IMR-90 (cell line): Measurements from ENCODE around the gene FJX1. TPM values are rescaled to one million over a fixed set of nuclear protein-coding genes. Genes with fewer than 3 reads are reported as not detected.

Source experiments
- ATAC-seq: fragments of 200-7000 bp; cut with Tn5 transposase; 2 replicates; pipeline ENCODE4 v1.9.1; 2020; ENCODE audit warnings: low read depth, mild to moderate bottlenecking, moderate library complexity
- BruUV-seq: library from RNA; stranded (reverse); fragments of 400-500 nt; replicated peaks from 2 replicates; lab custom pipeline; 2021; lab: Mats Ljungman, UMichigan
- CTCF ChIA-PET: fragments of 300-600 bp; formaldehyde crosslinking; extraction: SDS; loops from one replicate; lab custom pipeline; 2021; ENCODE audit warnings: antibody characterized with exemption; lab: Yijun Ruan, JAX
- POLR2A ChIA-PET: fragments of 300-600 bp; sonication (Branson Sonifier 250); formaldehyde crosslinking; loops from one replicate; lab custom pipeline; 2022; ENCODE audit warnings: antibody characterized with exemption; ENCODE audit not compliant: unreplicated experiment; lab: Charles Lee
- DNase-seq: peaks from one replicate; pipeline ENCODE4 v3.0.0; 2013
- H2AFZ ChIP-seq: replicated peaks from 2 replicates; pipeline ENCODE3; 2013; ENCODE audit warnings: low read length, mild to moderate bottlenecking; ENCODE audit not compliant: poor library complexity
- H2AK5ac ChIP-seq: 2 replicates; pipeline ENCODE4 v1.6.1; 2013; ENCODE audit warnings: low read depth, low read length, inconsistent platforms
- H2AK9ac ChIP-seq: replicated peaks from 2 replicates; pipeline ENCODE3; 2013; ENCODE audit warnings: mild to moderate bottlenecking, low read depth, low read length, moderate library complexity; ENCODE audit not compliant: poor library complexity
- H2BK120ac ChIP-seq: 2 replicates; pipeline ENCODE4 v1.6.1; 2013; ENCODE audit warnings: low read depth, low read length, inconsistent platforms
- H2BK15ac ChIP-seq: 3 replicates; pipeline ENCODE4 v1.6.1; 2013; ENCODE audit warnings: low read depth, low read length, inconsistent platforms
- H2BK20ac ChIP-seq: 2 replicates; pipeline ENCODE4 v1.6.1; 2013; ENCODE audit warnings: low read depth, mild to moderate bottlenecking, inconsistent platforms, low read length, moderate library complexity
- H2BK5ac ChIP-seq: 2 replicates; pipeline ENCODE4 v1.6.1; 2013; ENCODE audit warnings: mild to moderate bottlenecking, low read depth, low read length, inconsistent platforms; ENCODE audit not compliant: poor library complexity, severe bottlenecking
- H3K14ac ChIP-seq: replicated peaks from 2 replicates; pipeline ENCODE4 v1.6.1; 2013; ENCODE audit warnings: low read depth, low read length, inconsistent platforms
- H3K18ac ChIP-seq: 2 replicates; pipeline ENCODE4 v1.6.1; 2013; ENCODE audit warnings: low read depth, low read length, control low read depth
- H3K23ac ChIP-seq: 2 replicates; pipeline ENCODE4 v1.6.1; 2013; ENCODE audit warnings: low read depth, low read length, inconsistent platforms
- H3K27ac ChIP-seq: 2 replicates; pipeline ENCODE4 v1.5.1; 2013; ENCODE audit warnings: mild to moderate bottlenecking, control low read depth, low read length; ENCODE audit not compliant: insufficient read depth
- H3K27me3 ChIP-seq: 2 replicates; pipeline ENCODE4 v1.6.1; 2013; ENCODE audit warnings: low read length; ENCODE audit not compliant: control insufficient read depth, insufficient read depth
- H3K36me3 ChIP-seq: 2 replicates; pipeline ENCODE4 v1.6.1; 2013; ENCODE audit warnings: low read length, mixed read lengths; ENCODE audit not compliant: control insufficient read depth, insufficient read depth
- H3K4ac ChIP-seq: 2 replicates; pipeline ENCODE4 v1.6.1; 2013; ENCODE audit warnings: low read depth, low read length, inconsistent platforms
- H3K4me1 ChIP-seq: 2 replicates; pipeline ENCODE4 v1.6.1; 2013; ENCODE audit warnings: low read length, mixed read lengths; ENCODE audit not compliant: control insufficient read depth, insufficient read depth
- H3K4me2 ChIP-seq: 2 replicates; pipeline ENCODE4 v1.6.1; 2013; ENCODE audit warnings: low read depth, mild to moderate bottlenecking, control low read depth, low read length, moderate library complexity
- H3K4me3 ChIP-seq: 2 replicates; pipeline ENCODE4 v1.5.1; 2013; ENCODE audit warnings: low read depth, mild to moderate bottlenecking, control low read depth, low read length, moderate library complexity; ENCODE audit not compliant: insufficient read depth
- H3K56ac ChIP-seq: 2 replicates; pipeline ENCODE4 v1.6.1; 2013; ENCODE audit warnings: low read length, inconsistent platforms; ENCODE audit not compliant: insufficient read depth; ENCODE audit errors: extremely low read depth
- H3K79me1 ChIP-seq, 2 experiments: 2 replicates each; pipeline ENCODE4 v1.6.1; 2013; ENCODE audit warnings: low read length in 2 of 2, inconsistent platforms in 1 of 2, low read depth in 1 of 2
- H3K9ac ChIP-seq: 2 replicates; pipeline ENCODE4 v1.6.1; 2013; ENCODE audit warnings: low read depth, low read length, control low read depth
- H3K9me1 ChIP-seq: 2 replicates; pipeline ENCODE4 v1.6.1; 2013; ENCODE audit warnings: low read length, inconsistent platforms; ENCODE audit not compliant: insufficient read depth
- H3K9me3 ChIP-seq: 2 replicates; pipeline ENCODE4 v1.6.1; 2013; ENCODE audit warnings: low read length; ENCODE audit not compliant: control insufficient read depth, insufficient read depth
- H4K20me1 ChIP-seq: 2 replicates; pipeline ENCODE4 v1.6.1; 2013; ENCODE audit warnings: low read length, inconsistent platforms; ENCODE audit not compliant: insufficient read depth
- H4K5ac ChIP-seq: 2 replicates; pipeline ENCODE4 v1.6.1; 2013; ENCODE audit warnings: mild to moderate bottlenecking, low read depth, low read length, control low read depth
- H4K8ac ChIP-seq, 2 experiments: 2 replicates each; pipeline ENCODE4 v1.6.1; 2013; ENCODE audit warnings: low read depth in 2 of 2, low read length in 2 of 2, control low read depth in 1 of 2, inconsistent platforms in 1 of 2
- H4K91ac ChIP-seq: 2 replicates; pipeline ENCODE4 v1.6.1; 2013; ENCODE audit warnings: low read depth, low read length, inconsistent platforms; ENCODE audit not compliant: insufficient read depth
- FOS ChIP-seq: fragments of 150-350 bp; IDR thresholded peaks from 2 replicates; pipeline ENCODE4 v1.6.1; 2016; ENCODE audit warnings: low read depth, low read length
- MAFK ChIP-seq: IDR thresholded peaks from 2 replicates; pipeline ENCODE4 v1.6.1; 2012; ENCODE audit warnings: low read depth, low read length, improper control_type of control experiment
- POLR2A ChIP-seq: IDR thresholded peaks from 2 replicates; pipeline ENCODE4 v1.6.1; 2012; ENCODE audit warnings: mild to moderate bottlenecking, low read depth, low read length
- WGBS, 2 experiments: methylation state at CpG; one replicate each; pipeline versions ENCODE4 v1.1.5 to v1.1.7; 2013; ENCODE audit warnings: missing lambda C conversion rate in 2 of 2; ENCODE audit not compliant: insufficient read length in 1 of 2; ENCODE audit errors: extremely low coverage in 2 of 2; 5-methylcytosine and 5-hydroxymethylcytosine counted together
- dilution Hi-C: fragments of 300-500 bp; cut with HindIII; formaldehyde crosslinking; loops from one replicate; pipeline ENCODE4 v1.14.3; 2018; ENCODE audit warnings: low sequenced_read_pairs; ENCODE audit not compliant: unreplicated experiment
- in situ Hi-C: fragments of 300-500 bp; cut with MboI; formaldehyde crosslinking; loops from 3 replicates; pipeline ENCODE4 v1.14.3; 2019; ENCODE audit warnings: low sequenced_read_pairs, inconsistent platforms, mixed read lengths
- intact Hi-C: fragments of 100-400 bp; cut with micrococcal nuclease; formaldehyde crosslinking; loops from 2 replicates; pipeline ENCODE4 v1.10.0; 2022
- polyA plus RNA-seq, 3 experiments: library from polyadenylated mRNA; depleted of rRNA; stranded (reverse); fragments of >200 nt; gene quantifications; 2 replicates each; pipeline ENCODE4 v1.2.3, GENCODE V29; 2012; ENCODE audit warnings: low replicate concordance in 1 of 3
- total RNA-seq: library from RNA; depleted of rRNA; stranded (reverse); fragments of >200 nt; gene quantifications from 2 replicates; pipeline ENCODE4 v1.2.3, GENCODE V29; 2012

FJX1 gene
- total and polyA plus RNA-seq, 2 of the 4 experiments (the other 2 are of a cell fraction): 8.4 to 11.2 TPM

DNA sequence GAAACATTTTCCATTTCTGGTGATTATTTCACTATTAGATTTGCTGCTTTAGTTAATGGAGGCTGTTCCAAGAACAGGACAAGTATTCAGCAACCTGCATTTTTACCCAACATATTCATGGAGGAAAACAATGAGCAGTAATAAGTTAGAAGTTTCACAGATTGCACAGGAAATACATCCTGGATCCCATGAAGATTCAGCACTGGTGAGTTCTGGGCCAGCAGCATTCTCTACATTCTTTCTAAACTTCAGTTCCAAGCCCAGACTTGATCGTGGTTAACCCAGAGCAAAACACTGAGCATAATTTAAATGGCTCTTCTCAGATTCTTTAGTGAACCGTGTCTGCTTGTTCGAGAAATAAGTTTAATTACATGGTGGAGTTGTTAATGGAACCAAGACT, 3.8 kb downstream of the FJX1 start:
- no peak overlapping the region for H3K4me3 ChIP-seq
- no CpG with 5 or more reads among the region's 3 CpGs for WGBS, 2 experiments
- H2BK5ac ChIP-seq: peak overlapping the region; percentile 94
- peak overlapping the region; percentile 10; the same call in 1 of the 2 replicates for H4K91ac ChIP-seq
- H4K20me1 ChIP-seq: no peaks in the 10 kb centered on the region; the same call in 1 of the 2 replicates
- peak overlapping the region; percentile 69; the same call in 1 of the 2 replicates for H3K4me2 ChIP-seq
- intact Hi-C loops (loop anchor here (2.0 to 10.0 kb wide), 4 partner anchors 41 to 165 kb away; partner anchors contain the start of gene TRIM44), in situ Hi-C loops (loop anchor here (25.0 kb wide), 1 partner anchor 840 kb away; no protein-coding TSS in a partner anchor), dilution Hi-C loops (no loop called here)
- peak; percentile 13; the same call in 1 of the 2 replicates for ATAC-seq
- H2AK9ac ChIP-seq: no peak overlapping the region
- H3K36me3 ChIP-seq: no peaks in the 10 kb centered on the region
- H3K23ac ChIP-seq: peak overlapping the region; percentile 73
- H2BK120ac ChIP-seq: peak overlapping the region; percentile 80
- CTCF ChIA-PET: no interaction called here
- H2BK15ac ChIP-seq: peak overlapping the region; percentile 63; the same call in 2 of the 3 replicates
- no peaks in the 10 kb centered on the region for H3K27me3 ChIP-seq
- 0 out of 2 replicates have a peak overlapping the region, but pooled peaks have one; percentile 29 for H2AK5ac ChIP-seq
- DNase-seq: peak; percentile 84
- H3K27ac ChIP-seq: no peak overlapping the region
- TF ChIP-seq MAFK (no peak), POLR2A (no peak), FOS (no peak)
- H3K4ac ChIP-seq: peak overlapping the region; percentile 31; the same call in 1 of the 2 replicates
- no TSS peak for BruUV-seq
- H3K9me1 ChIP-seq: peaks cover 9% of the 10 kb centered on the region
- H4K5ac ChIP-seq: no peak overlapping the region
- no peak overlapping the region for H3K56ac ChIP-seq
- peak overlapping the region; percentile 32; the same call in 1 of the 2 replicates for H3K9ac ChIP-seq
- peak overlapping the region; percentile 47; the same call in 1 of the 2 replicates for H2BK20ac ChIP-seq
- peak overlapping the region in 1 of 2 experiments; percentile 78; a peak in 2 of 4 replicates for H4K8ac ChIP-seq
- H3K4me1 ChIP-seq: peaks cover 13% of the 10 kb centered on the region
- peaks cover 14 to 29% of the 10 kb centered on the region in 2 experiments for H3K79me1 ChIP-seq
- H2AFZ ChIP-seq: no peak overlapping the region
- no peaks in the 10 kb centered on the region for H3K9me3 ChIP-seq
- H3K18ac ChIP-seq: peak overlapping the region; percentile 76; the same call in 1 of the 2 replicates
- peak overlapping the region; percentile 50 for H3K14ac ChIP-seq
- POLR2A ChIA-PET: no interaction called here
